ENCODE results near the gene LEMD2.

DNA sequence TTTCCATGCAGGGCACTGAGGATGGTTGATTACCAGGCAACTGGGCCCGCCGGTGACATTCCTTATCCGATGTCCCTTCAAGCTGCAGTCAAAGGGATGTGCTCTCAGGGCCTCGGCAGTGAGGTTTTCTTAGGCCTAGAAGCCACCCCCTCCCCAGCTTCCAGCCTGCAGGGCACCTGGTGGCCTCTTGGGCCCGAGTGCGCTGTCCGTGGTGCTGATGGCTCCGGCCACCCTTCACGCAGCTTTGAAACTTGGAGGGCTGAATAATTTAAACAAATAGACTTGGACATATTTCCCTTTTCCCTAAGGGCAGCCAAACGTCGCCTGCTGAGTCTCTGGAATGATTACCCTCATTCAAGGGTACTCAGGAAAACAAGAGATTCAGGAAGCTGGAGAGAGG is 23.7 kb upstream of the LEMD2 start:
- TF ChIP-seq POLR2A (IDR thresholded peaks at IDR 0.05; ENCODE audit: low read length) (no peak), GATA1 (IDR thresholded peaks at IDR 0.05; ENCODE audit: low read depth, low read length) (no peak)

Data from erythroblast (primary cell).